HTERT RPE-1 (cell line): ENCODE data around the gene SLC25A4.
"Not testable (repeated sequence)": the region's sequence is repeated elsewhere in the genome, so short reads cannot be mapped to it uniquely, and the experiment has no call there.

Experiments
- in situ Hi-C: fragments of 300-500 bp; cut with MboI; formaldehyde crosslinking; loops from 4 replicates; pipeline ENCODE4 v1.14.3; 2020; ENCODE audit warnings: low sequenced_read_pairs

The SLC25A4 gene

DNA sequence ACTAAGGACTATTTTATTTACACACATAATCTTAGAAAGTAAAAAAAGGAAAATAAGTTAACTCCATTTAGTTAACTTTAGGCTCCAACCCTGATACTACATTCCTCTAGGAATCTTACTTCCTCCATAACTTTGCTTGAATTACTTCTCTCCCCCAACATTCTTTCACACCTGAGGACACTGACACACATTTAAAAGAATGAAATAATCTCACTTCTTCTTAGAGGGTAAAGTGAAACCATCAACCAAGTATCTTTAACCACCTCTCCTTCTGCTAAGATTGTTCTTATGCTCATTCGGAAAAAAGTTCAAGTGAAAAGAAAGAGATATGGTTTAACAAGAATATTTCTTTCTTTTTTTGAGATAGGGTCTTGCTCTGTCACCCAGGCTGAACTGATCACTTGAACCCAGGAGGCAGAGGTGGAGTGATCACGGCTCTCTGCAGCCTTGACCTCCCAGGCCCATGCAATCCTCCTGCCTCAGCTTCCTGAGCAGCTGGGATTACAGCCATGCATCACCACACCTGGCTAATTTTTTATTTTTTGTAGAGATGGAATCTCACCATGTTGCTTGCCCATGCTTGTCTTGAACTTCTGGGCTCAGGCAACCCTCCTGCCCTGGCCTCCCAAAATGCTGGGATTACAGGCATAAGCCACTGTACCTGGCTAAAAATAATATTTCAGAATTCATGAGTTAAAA is 28.5 kb downstream of the SLC25A4 start:
- in situ Hi-C loops, result no loop called here

DNA sequence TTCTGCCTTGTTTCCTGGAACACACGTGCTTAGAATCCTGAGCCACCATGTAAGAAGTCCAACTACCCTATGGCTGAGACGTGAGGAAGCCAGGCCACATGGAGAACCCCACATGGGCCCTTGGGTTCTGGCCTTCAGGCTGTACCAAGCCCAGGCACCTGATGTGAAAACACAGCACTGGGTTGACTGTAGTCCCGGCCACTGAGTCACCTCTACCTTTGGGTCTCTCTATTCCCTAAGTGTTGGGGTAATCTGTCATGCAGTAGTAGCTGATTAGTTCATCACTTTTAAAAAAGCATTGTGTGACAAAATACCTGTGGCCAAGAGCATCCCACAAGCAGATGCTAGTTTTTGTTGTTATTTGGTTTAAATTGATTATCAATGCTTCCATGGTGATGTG is 36.4 kb downstream of the SLC25A4 start:
- in situ Hi-C loops, result no loop called here

DNA sequence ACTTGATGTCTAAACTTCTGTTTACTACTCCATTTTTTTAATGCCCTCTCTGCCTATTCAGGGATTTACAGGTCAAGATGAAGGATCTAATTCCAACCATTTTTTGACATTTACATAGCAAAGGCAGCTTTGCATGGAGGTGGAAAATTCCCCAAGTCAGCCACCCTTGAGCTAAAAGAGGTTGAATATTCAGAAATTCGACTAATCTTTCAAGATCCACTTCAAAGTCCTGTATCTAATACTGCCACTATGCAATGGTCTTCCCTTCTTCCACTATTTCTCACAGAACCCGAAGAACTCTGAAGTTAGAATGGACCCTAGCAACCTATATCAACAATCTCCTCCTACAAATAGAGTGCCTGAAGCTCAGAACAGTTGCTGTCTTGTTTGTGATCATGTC is 39.2 kb downstream of the SLC25A4 start:
- in situ Hi-C loops, result no loop called here

DNA sequence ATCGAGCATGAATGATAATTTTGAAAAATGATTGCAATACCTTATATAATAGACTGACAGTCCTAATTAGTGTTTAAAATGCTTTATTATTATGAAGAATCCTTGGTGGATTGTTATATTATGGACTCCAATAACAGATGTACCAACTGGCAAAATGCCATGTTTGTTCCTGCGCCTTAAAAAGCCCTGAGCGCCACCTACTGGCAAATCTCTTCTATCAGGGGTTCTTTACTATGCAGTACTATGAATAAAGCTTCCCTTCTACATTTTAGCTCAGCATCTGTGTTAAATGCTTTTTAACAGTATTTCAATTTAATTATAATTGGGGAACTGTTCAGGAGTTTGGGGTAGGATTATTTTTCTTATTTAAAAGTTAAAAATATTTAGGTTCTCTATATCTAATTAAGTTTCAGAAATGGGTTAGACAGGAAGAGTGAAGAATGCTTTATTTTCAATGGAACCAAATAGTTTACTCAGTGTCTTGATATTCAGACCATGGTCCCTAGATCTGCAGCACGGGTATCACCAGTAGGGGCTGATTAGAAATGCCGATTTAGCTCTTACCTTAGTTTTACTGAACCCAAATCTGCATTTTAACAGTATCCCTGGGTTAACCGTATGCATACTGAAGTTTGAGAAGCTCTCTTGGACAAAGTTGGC is 40.7 kb downstream of the SLC25A4 start:
- in situ Hi-C loops, result no loop called here

DNA sequence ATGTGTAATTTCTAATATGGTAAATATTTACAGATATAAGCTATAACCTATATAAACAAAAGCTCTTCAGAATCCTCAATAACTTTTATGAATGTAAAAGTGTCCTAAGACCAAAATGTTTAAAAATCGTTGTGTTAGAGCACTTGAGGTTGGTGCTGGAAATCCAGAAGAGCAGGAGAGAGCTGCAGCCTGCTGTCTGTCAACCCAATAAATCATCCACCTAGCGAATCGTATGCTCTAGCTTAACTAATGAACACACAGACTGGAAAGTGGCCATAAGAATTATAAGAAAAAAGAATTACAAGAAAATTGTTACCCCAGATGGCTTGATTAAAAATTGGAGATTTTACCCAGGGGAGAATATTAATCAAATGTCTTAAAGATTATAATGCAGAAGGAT is 43.7 kb downstream of the SLC25A4 start:
- in situ Hi-C loops, result no loop called here

DNA sequence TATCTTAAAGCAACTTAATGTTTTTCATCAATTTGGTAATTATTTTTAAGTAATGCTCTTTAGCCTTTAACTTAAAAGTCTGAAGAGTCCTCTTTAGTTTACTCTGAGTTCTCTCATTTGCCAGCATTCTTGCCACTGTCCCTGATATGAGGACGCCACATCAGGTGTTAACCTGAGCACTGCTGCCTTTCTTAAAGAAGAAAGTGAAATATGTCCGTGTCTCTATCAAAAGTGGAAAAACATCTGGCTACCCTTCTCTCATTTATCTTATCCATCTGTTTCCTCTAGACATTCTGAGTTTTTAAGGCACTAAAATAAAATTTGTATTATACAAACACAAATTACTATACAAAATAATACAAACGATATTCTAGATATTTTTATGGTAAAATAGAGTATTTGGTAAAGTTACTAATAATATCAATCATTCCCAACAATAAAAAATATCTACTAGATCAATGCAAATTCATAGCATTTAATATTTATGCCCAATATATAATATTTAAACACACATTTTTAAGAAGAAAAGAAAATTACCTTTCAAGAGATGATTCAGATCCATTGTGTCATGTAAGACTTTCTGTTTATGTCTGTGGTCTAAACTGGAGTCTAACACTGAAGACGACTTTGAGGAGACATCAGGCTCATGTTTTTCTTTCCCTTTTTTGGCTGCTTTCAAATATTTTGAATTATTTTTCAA is 46.7 kb downstream of the SLC25A4 start:
- in situ Hi-C loops, result no loop called here

DNA sequence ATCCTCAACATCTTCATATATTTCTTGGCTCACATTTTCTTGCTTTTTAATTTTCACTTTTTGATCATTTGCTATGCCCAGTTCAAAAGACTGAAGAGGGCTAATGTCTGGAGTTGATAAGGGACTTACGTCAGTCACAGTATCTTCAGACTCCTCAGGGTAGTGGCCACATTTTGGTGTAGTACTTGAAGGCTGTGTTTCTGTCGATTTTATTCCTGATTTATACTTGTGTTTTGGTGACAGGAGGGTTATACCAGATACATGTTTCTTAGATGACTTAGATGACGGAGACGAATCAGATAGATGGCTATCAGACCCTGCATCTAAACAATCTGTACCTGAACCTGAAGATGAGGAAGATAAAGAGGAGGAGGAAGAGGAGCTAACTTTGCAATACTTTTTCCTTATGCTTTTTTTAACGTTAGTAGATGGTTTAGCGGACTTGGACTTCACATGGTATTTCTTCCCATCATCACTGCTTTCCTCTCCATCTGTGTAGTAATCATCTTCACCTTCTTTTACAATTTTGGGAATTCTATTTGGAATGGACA is 47.3 kb downstream of the SLC25A4 start:
- in situ Hi-C loops, result no loop called here

DNA sequence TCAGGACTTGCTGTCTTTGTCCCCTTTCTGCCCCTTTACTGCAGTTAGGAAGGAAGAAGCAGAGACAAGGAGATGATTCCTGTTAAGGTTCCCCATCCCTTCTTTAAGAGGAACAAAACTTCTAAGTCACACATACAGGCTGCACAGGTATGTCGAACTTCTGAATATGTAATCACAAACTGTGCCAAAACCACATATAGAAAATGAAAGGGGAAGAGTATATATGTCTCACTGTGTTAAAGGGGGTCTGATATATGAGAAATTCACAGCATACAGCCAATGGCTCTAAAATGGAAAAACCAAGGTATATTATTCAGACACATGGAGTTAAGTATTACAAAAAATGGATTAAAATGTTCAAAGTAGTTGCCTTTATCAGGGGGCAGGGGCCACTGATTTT is 49.0 kb downstream of the SLC25A4 start:
- in situ Hi-C loops, result no loop called here

DNA sequence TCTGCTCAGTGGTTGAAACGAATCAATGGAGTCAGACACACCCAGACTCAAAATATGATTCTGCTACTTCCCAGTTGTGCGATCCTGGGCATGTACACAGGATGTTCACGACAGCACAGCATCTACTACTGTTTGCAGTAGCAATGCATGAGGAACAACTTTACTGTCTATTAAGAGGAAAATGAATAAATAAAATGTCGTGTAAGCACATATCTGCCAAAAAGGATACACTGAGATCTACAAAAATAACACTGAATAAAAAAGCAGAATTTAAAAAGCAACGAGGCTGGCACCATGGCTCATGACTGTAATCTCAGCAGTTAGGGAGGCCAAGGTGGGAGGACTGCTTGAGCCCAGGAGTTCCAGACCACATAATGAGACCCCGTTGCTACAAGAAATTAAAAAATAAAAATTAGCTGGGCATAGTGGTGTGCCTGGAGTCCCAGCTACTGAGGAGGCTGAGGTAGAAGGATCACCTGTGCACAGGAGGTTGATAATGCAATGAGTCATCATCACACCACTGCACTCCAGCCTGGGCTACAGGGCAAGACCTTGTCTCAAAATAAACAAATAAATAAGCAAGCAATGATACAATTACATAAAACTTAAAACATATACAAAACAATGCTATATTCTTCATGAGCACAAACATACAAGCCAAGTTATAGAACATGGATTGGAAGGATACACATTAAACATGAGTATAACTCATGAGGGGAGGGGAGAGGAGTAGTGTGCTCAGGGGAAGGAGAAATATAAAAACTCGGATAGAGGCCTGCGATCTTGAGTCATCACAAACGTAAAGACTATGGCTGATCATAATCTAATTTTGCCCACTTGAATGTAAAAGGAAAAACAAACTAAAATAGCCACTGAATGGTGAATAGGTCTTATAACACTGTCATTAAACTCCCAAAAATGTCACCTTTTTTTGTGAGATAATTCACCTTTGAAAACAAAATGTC is 52.1 kb downstream of the SLC25A4 start:
- in situ Hi-C loops, result no loop called here

DNA sequence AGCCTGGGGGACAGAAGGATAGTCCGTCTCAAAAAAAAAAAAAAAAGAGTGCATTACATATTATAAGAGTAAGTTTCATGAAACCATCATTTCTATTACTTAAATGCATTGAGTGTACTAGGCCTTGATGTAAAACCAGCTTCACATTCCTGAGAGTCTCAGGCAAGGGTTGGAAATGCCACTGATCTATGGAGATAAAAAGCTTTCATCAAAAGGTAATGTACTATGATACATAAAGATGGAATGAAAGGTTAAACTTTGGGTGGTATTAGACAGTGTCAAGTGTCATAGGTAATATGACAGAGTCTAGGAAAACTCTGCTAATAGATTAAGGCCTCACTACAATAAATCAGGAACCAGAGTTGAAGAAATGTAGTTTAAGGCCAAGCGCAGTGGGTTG is 53.4 kb downstream of the SLC25A4 start:
- in situ Hi-C loops, result no loop called here

DNA sequence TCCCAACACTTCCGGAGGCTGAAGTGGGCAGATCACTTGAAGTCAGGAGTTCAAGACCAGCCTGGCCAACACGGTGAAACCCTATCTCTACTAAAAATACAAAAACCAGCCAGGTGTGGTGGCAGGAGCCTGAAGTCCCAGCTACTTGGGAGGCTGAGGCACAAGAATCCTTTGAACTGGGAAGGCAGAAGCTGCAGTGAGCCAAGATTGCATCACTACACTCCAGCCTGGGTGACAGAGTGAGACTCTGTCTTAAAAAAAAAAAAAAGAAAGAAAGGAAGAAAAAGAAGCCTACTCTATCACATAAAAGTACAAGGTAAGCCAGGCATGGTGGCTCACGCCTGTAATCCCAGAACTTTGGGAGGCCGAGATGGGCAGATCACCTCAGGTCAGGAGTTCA is 55.1 kb downstream of the SLC25A4 start:
- in situ Hi-C loops, result not testable (repeated sequence)
